Measurements from ENCODE around the gene MRC2. TPM values are rescaled to one million over a fixed set of nuclear protein-coding genes. Genes with fewer than 3 reads are reported as not detected.
"Not testable (repeated sequence)": the region's sequence is repeated elsewhere in the genome, so short reads cannot be mapped to it uniquely, and the experiment has no call there.

Gene MRC2
- total RNA-seq, 1 experiment from 2014 or later: 66.2 TPM

DNA sequence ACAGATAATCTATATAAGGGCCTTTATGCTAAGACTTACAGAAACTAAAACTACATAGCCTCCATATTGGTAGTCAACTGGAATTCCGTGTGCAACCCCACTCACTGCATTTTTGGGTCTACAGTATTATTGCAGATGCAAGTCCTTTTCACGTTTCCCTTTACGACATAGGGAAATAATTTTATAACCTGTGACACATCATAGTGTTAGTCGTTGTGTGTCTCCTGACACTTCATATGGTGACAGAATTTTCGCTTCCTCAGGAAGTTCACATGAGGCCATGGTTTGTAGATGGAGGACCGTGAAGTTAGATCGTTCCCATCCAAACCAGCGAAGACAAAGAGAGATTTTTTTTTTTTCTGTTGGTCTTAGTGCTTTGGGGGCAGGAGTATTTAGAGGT is 15.7 kb upstream of the MRC2 start:
- DNase-seq (ENCODE audit: low read depth): no peak

DNA sequence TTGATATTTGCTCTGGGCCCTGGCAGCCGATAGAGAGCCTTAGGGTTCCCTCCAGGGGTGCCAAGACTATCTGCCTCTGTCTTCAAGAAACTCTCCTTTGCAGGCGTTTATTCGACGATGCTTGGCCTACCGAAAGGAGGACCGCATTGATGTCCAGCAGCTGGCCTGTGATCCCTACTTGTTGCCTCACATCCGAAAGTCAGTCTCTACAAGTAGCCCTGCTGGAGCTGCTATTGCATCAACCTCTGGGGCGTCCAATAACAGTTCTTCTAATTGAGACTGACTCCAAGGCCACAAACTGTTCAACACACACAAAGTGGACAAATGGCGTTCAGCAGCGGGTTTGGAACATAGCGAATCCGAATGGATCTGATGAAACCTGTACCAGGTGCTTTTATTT is 15.2 kb upstream of the MRC2 start:
- not testable (repeated sequence) for DNase-seq (ENCODE audit: low read depth)

DNA sequence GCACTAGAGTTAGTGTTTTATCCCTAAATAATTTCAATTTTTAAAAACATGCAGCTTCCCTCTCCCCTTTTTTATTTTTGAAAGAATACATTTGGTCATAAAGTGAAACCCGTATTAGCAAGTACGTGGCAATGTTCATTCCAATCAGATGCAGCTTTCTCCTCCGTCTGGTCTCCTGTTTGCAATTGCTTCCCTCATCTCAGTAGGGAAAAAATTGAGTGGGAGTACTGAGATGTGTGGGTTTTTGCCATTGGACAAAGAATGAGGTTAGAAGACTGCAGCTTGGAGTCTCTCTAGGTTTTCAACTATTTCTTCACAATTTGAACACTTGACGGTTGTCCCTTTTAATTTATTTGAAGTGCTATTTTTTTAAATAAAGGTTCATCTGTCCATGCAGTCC is 14.4 kb upstream of the MRC2 start:
- not testable (repeated sequence) for DNase-seq (ENCODE audit: low read depth)

DNA sequence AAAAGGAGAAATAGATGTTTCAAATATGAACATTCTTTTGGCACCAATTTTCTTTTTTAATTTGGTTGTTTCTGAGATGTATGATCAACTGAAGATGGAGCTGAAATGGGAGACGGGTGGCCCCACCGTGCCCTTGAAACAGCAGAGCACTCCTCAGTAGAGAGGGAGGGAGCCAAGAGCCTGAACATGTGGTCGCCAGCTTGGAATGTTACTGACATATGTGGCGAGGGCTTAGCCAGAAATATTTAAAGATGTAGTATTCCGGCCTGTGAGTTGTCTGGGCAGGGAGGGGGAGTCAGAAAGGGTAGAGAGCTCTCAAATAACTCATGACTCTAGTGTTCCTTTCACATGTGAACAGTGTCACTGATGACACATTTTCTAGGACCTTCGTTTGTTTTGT is 13.3 kb upstream of the MRC2 start:
- no peak for DNase-seq (ENCODE audit: low read depth)

DNA sequence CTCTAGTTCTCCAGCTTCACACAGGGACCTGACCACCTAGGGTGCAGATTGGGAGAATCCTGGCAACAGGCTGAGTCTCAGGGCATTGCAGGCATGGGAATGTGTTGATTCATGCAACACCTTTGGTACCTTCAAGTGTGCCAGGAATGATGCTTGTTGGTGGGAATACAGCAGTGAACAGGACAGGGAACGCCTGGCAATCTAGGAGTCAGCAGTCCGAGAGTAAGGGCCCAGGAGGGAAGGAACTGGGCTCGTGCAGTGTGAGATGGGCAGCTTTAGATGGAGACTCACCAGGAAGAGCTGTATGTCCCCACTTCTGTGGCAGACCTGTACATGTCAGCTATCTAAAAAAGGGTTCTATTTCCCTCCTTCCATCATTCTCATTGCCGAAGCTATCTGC is 12.0 kb upstream of the MRC2 start:
- DNase-seq (ENCODE audit: low read depth): no peak

DNA sequence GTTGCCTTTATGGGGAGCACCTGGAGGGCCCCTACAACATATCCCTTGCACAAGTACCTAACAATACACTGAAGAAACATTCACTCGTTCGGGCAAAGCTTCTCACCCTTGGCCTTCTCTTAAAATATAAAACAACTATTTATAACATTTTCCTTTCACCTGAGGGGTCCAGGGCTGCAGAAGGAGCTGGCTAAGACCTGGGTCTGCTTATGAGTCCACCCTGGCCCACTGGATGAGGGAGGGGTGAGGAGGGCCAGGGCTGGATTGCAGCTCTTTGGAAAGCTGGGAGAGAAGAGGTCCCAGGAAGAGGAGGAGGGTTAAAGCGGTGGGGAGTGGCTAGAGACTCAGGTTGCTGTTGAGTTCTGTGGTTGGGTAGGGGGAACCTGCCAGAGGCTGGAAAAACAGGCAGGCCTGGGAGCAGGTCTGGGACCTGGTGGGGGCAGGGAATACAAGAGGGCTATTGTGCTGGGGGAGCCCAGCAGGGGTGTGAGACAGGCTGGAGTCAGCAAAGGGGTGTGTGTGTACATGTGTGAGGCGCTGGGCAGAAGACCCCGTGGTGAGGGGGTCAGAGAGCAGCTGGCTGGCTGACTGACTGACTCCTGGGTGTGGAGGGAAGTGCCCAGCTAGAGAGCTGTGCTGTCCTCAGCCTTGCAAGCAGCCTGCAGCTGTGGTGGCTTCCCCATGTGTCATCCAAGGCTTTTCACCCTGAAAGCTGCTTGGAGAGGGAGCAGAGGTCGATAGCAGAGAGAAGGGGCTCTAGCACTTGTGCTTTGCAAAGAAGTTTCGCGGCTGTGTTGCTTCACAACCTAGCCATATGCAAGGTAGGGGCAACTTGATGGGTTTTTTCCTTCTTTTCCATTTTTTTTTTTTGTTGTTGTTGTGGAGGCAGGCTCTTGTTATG is 10.2 kb upstream of the MRC2 start:
- no peak for DNase-seq (ENCODE audit: low read depth)

DNA sequence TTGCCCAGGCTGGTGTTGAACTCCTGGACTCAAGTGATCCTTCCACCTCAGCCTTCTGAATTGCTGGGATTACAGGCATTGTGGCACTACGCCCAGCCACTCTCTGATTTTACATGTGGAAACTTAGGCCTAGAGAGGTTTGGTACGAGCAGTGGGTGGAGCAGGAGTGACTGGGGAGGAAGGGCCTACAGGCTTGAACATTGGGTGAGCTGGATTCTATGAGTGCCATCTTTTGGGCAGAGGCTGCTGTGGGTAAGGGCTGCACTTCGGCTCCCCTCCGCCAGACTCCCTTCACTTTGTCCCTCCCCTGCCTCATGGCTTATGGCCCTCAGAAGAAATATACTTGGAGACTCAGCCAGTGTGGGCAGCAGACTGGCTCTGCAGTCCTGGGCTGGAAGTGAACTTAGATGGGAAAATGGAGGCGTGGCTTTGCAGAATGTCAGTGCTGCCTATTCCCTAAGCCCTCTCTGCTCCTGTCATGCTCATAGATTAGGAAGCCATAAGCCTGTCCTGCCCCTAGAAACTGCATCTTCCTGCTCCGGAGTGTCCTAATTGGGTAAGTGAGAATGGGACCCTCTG is 9.5 kb upstream of the MRC2 start:
- no peak for DNase-seq (ENCODE audit: low read depth)

DNA sequence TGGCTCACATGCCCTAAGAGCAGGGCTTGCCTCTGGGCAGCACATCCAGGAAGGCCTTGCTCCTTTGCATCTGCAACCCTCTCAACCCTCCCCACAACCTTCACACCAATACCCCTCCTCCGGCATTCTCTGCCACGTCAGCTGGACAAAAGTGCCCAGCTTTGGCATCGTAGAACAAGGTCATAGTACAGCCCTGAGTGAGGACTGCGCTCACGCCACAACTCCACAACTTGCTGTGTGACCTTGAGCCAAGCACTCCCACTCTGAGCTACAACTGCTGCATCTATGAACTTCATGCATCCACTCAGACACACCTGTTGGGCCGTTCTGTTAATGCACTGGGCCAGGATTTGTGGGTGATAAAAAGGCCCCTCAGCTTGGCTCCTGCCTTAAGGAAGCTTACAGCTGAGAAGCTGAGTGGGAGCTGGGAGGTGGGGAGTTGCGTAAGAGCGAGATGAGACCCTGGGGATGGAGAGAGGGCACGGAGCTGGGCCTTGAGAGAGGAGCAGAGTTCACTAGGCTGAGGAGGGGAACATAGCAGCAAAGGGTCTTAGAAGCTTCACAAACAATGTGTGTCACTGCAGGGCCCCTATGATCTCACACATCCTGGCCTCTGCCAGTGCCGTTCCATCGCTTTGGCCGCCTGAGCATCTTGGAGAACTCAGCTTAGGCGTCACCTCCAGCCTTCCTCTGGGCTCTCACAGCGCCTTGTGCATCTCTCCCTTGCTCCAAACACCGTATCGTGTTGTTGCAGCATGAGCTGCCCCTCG is 8.6 kb upstream of the MRC2 start:
- no peak for DNase-seq (ENCODE audit: low read depth)

DNA sequence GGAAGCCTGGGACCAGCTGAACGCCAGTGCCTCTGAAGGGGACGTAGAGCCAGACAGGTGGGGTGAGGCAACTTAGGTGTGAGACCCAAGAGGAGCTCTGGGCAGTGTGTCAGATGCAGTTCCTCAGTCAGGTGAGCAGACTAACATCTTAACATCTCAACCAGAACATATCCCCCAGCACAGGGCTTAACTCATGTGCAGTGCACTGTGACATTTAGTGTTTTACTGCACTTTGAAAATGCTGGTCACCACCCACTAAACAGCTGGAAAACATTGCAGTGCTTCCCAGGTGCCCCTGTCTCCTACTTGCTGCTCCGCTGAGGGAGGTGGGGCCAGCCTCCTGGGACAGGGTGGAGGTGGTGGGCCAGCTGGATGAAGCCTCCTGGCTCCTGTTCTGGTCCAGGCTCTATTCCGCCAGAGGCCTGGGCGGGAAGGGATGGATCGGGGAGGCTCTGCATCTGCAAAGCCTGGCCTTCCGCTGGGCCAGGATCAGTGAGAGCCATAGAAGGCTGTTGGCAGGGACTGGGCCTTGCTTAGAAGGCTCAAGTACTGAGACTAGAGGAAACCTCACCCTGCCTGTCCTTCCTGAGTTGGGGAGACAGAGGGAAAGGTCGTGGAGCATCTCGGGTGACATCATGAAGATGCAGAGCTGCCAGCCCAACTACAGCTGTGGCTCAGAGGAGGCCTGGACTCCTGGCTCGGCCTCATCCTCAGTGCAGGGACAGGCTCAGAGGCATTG is 7.9 kb upstream of the MRC2 start:
- no peak for DNase-seq (ENCODE audit: low read depth)

DNA sequence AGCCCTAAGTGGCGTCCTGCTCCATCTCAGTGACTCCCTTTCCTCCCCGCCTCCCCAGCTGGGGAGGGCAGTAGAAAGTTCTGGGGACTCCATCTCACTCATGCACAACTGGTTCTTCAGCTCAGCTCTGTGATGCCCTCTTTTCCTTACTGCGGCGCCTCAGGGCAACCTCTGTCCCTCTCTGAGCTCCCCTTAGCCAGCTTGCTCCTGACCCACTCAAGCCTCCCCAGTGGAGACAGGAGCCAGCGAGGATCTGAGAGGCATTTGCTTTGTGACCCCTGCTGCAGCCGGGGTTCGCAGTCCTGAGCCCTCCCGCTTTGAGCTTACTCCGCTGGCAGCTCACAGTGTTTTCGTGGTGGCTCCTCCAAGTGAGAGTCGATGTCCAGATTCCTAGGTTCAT is 6.2 kb upstream of the MRC2 start:
- no peak for DNase-seq (ENCODE audit: low read depth)

DNA sequence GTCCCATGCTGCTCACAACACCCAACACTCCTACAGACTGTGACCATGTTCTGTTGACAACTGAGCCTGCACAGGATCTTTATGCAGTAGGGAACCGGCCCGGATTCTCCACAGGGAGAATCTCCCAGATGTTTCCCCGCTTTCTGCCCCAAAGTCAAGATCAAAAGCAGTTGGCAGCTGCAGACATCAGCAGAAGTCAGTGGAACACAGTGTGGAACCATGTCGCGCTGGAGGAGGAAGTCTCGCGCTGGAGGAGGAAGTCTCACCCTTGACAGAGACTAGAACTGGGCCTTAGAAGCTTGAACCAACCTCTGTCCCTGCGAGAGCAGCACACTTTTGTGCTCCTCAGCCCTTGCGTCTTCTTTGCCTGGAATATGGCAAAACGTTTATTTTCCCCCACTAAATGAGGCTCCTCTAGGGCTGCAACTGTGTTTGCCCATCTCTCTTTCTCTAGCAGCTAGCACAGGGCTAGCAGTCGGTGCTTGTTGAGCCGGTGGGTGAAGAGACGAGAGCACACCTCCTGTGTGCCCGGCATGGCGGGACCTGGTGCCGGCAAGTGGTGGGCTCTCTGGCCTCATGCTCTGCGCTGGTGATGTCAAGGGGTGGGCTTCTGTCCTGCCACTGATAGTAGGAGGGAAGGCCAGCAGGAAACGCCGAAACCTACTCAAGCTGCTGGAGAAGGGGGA is 2.1 kb upstream of the MRC2 start:
- DNase-seq (ENCODE audit: low read depth): no peak

DNA sequence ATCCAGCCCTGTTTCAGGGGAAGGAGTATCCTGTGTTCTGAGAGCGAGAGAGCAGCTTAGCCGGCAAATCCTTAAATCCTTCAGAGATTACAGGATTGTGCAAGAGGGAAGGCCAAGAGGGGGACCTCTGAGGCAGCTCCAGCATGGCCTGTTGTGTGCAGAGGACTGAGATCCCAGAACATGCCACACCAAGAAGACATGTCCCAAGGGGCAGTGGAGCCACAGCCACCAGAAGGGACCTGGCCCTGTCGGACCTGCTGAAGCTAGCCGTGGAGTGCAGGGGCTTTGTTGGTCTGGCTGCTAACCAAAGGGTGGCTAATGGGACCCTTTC is 1.6 kb upstream of the MRC2 start:
- no peak for DNase-seq (ENCODE audit: low read depth)

DNA sequence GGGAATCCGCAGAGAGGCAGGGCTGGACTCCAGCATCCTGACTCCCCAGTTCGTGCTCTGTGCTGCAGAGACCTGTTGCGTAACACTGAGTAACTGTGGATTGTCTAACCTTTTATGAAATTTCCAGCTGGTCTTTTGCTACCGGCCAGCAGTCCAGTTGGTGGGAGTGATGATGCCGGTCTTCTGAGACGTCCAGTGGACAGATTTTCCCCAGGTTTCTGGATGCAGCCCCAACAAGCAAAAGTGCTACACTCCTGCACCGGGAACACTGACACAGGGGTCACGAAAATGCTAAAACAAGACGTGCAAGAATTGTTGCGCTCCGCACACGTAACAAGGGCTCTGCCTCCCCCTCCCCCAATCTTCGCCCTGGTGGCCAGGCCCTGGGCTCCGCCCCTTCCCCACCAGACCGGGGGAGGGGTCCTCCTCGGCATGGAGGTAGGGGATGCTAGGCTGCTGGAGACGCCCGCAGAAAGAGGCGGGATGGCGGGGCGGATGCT is 701 bp upstream of the MRC2 start:
- DNase-seq (ENCODE audit: low read depth): no peak

DNA sequence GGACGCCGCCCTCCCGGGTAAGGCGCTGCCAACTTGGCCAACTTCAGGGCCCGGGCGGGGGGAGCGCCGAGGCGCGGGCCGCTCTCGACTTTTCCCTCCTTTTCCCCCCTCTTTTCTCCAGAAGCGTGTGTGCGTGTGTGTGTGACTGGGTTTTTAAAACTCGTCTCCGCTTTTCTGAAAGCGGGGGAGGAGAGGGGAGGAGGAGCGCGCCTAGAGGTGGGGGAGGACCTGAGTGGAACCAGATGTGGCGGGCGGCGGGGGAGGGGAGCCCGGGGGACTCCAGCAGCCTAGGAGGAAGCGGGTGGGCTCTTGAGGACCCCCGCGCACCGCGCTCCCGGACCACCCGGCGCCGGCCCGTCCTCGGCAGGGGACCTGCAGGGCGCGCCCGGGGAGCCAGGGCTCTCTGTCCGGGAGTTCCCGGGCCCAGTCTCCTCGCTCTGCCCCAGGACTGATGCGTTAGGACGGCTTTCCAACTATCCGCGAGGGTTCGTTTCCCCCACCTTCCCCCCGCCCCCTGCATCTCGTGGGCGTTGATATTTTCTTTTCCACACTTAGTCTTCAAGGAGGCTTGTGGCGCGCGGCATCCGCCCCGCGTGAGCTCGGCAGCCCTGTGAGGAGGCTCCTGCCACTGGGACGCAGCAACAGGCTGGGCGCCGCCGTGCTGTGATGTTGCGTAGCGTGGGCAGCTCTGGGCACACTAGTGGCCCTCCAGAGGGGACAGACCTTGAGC is 599 bp downstream of the MRC2 start:
- DNase-seq (ENCODE audit: low read depth): peak; percentile 57

DNA sequence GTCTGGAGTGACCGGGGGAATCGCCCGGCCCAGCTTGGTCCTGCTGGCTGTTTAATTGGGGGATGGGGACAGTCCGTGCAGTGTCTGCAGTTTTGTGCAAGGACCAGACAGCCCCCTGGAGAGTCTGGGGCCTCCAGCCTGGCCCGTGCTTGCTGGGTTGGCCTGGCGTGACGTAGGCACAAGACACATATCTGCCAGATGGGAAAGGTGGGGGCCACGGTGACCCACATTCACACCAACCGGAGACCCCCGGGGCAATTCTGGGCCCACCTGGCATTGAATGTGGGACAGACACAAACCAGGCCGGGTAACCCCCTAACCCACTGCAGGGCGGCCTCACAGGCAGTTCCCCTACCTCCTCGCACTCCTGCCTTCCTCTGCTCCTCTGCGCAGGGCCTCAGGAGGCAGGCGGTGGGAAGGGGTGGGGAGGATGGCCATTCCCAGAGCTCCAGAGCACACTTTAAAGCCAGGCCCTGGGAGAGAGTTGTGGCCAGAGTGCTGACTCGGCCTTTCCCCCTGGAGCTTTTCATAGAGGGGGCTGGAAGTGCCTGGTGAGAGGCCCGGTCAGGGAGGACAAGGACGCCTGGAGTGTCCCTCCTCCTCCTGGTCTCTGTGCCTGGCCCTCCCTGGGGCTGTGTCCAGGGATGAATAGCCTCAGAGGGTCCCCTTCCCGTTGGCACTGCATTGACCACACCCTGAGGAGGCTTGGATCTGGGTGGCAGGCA is 1.5 kb downstream of the MRC2 start:
- DNase-seq (ENCODE audit: low read depth): peak; percentile 58

DNA sequence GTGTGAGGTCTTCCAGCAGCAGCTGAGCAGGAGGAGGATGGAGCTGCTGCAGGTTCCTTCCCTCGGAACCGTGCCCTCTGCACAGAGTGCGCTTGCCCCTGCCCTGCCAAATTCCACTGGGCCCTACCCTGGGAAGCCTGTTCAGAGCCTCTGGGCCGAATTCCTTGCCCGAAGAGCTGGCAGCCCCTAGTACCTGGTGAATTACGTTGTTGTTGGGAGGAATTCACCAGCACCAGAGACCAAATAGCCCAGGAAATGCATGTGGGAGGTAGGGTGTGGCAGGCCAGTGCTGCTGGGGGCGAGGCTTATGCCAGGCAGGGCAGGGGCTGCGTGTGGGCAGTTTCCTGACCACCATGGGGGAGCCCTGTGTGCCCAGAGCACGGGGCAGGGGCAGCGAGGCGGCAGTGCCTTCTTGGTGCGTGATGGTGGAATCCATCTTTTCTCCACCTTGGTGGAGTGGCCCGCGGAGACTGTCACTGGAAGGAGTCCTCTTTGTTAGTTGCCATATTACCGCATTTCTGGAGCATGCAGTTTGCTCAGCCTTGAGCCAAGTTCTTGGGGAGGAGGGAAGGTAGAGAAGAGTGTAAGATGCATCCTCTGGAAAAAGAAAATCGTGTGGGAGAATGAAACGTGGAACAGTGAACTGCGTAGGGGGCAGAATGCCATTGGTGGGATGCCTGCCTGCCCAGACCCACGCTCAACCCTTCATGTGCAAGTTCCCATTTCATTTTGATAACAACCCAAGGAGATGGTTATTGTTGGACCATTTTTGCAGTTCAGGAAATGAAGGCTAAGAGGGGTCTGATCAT is 2.3 kb downstream of the MRC2 start:
- no peak for DNase-seq (ENCODE audit: low read depth)

DNA sequence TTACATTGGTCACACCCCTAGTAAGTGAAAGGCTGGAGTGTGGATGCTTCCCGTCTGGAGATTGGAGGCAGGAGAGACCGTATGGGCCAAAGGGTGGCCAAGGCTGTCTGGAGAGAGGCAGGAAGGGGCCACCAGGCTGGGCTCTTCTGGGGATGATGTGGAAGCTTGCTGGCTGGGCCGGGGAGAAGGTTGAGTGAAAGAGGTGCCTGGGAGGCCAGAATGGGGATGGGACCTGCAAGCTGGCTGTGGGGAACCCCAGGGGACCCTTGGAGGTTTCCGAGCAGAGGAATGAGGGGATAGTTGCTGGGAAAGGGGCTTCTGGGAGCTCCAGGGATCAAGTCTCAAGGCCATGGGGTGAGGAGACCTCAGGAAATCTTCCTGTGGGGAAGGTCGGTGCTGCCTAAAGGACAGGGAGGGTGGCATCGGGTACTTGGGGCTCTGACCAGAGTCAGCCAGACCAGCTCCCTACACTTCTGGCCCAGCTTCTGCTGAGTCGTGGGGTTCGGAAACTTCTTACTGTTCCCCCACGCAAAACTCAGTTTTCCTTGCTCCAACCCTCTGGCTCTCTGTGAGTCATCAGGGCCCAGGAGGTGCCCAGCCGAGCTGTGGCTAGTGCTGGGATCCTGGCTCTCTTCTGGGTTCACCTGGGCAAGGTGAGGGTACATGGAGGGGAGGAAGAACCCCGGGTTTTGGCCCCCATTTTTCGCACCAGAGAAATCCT is 3.1 kb downstream of the MRC2 start:
- no peak for DNase-seq (ENCODE audit: low read depth)
